Activated naive CD4-positive, alpha-beta T cell treated with anti-CD3 and anti-CD28 coated beads, Interleukin-2, amount 50 U/mL, for 16 hours (primary cell): ENCODE data around the gene FAM168A.
"Not testable (repeated sequence)": the region's sequence is repeated elsewhere in the genome, so short reads cannot be mapped to it uniquely, and the experiment has no call there.

Experiments
- DNase-seq: peaks from one replicate; pipeline ENCODE4 v3.0.0-alpha.2; 2020

Gene FAM168A

DNA sequence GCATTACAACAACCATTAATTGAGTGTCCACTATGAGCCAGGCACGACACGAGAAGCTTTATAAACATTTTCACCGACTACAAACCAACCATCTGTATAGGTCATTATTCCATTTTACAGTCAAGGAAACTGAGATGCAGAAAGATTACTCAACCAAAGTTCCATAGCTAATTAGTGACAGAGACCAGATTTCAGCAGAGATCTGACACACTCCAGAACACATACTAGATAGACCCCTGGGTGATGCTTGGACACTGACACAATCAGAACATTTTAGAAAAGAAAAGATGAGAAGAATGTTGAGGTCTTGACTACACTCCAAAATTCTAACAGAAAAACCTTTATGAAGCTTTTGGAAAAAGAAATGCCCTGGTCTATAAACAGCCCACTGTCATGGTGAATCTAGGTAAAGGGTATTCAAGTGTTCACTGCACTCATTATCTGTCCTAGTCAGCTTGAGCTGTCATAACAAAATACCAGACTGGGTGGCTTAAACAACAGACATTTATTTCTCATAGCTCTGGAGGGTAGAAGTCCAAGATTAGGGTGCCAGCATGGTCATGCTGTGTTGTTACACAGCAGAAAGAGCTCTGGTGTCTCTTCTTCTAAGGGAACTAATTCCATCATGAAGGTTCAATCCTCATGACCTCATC is 132.8 kb downstream of the FAM168A start:
- no peak for DNase-seq

DNA sequence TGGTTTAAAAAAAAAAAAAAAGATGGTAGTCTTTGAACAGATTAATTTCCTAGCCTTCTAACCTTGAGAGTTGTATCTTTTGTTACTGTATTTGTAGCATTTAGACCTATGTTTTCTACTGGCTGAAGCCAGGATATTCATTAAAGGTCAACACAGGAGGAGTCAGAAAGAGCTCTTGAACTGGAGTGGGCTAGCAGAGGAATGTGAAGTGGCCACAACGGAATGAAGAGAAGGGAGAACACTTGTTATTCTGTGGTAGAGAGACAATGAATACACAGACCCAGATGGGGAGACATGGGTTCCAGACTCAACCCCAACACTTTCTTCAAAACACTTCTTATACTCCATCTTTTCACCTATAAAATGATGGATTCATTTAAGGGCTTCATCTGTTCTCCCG is 133.6 kb downstream of the FAM168A start:
- DNase-seq: no peak

DNA sequence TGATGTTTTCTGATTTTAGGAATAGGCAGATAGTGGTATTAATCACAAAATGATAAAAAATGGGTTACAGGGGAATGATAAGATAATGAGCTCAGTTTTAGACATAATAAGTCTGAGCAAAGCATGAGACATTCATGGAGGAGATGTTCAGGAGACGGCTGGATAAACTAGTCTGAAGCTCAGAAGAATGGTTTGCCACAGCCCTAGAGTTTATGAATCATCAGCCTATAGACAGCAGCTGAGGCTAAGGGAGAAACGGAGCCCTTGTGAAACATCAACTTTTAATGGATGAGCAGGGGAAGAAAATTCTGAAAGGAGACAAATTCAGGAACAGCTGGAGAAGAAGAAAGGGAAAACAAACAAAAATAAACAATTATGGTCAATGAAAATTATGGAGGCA is 134.6 kb downstream of the FAM168A start:
- DNase-seq: no peak

GRCh38 chr11:73461964-73462363 is 135.9 kb downstream of the FAM168A start:
- no peak for DNase-seq

DNA sequence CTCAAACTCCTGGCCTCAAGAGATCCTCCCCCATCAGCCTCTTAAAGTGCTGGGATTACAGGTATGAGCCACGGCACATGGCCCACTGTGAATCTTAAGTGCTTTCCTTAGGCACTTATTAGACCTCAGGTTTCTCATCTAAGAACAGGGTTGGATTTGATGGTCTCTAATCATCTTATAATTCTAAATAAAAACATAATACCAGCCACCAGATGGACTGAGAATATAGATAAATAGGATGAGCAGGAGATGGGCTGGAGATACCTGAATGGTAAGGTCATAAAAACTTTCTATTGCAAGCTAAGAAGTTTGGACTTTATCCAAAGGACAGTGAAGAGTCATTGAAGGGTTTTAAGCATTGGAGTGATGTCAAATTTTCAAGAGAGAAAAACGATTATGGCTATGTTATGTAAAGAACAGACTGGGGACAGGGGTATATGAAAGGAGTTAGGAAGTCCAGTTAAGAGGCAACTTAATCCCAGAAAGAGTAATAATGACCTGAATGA is 136.5 kb downstream of the FAM168A start:
- no peak for DNase-seq

- DNase-seq: no peak
Measured at GRCh38 chr11:73458201-73458600, 139.7 kb downstream of the FAM168A start.

- DNase-seq: no peak
Measured at GRCh38 chr11:73454987-73455386, 142.9 kb downstream of the FAM168A start.

DNA sequence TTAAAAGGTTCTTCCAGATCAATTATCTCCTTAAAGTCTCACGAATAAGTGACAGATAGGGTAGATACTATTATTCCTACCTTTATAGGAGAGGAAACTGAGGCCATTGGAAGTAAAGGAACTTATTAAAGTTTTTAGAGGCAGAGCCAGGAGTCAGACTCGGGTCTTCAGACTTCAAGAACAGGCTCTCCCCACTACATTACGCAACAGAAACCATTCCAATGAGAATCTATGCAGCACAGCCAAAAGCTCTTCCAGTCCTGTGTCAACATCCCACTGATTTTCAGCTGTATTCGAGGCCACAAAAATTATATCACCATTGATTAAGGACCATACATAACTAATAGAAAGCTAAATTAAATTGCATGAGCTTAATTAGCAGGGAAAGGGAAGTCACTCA is 144.3 kb downstream of the FAM168A start:
- DNase-seq: no peak

- no peak for DNase-seq
Measured at GRCh38 chr11:73452726-73453125, 145.2 kb downstream of the FAM168A start.

DNA sequence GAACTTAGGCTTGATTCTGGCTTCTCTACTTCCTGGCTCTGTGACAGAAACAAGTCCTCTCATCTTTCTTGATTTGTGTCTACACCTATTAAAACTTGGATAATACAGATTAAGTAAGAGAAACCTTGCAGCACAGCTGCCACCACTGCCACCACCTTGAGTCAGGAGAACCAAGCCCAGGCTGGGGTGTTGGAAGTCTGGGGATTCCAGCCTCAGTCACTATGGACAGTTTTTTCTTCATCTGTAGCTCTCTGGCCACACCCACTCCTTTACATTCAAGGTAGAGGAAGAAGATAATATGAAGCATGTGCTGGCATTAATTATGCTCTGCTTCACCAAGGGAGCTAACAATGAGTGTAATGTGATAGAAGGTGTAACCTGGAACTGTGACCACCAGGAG is 146.0 kb downstream of the FAM168A start:
- DNase-seq: no peak

- DNase-seq: no peak
Measured at GRCh38 chr11:73446766-73447165, 151.1 kb downstream of the FAM168A start.

DNA sequence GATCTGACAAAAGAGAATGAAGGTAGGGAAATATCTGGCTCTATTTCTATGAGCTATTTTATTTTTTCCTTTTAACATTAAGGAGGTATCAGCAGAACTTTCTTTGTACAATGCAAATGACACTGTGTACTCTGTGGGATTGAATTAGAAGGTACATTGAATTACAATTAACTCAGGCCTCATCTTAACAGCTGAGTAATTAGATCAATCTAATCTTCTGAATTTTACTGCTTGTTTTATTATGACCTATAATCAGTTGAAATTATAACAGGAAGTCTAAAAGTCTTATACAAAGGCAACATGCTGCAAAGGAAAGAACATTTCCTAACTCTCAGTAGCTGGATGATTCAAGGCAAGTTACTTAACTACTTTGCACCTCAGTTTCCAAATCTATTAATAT is 151.9 kb downstream of the FAM168A start:
- no peak for DNase-seq

- no peak for DNase-seq
Measured at GRCh38 chr11:73439002-73439843, 158.7 kb downstream of the FAM168A start.

DNA sequence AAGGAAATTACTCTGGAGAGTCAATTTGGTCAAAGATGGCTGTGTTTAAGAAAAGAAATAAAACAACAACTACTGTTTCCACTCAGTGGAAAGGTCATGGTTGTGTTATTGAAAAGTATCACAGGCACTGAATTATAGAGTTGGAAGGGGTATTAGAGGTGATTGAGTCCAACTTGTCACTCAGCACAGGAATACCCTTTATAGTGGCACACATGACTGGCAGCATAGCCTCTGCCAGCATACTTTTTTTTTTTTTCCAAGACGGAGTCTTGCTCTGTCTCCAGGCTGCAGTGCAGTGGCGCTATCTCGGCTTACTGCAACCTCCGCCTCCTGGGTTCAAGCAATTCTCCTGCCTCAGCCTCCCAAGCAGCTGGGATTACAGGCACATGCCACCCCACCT is 161.1 kb downstream of the FAM168A start:
- not testable (repeated sequence) for DNase-seq

DNA sequence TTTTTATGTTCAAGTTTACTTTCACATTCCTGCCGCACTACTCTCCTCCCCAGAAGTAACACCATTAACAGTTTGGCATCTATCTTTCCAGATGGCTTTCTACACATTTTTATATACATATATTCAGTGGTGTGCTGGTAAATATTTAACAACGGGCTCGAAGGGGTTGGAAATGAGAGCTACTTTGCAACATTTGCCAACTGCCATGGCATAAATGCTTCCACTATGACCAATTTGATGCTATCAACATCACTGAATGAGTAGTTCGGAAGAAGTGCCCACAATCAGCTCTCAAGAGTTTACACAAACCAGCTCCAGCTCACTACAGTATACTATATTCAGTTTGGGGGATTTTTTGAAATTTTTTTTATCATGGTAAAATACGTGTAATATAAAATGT is 166.5 kb downstream of the FAM168A start:
- DNase-seq: no peak

- DNase-seq: no peak
Measured at GRCh38 chr11:73430326-73430725, 167.6 kb downstream of the FAM168A start.

DNA sequence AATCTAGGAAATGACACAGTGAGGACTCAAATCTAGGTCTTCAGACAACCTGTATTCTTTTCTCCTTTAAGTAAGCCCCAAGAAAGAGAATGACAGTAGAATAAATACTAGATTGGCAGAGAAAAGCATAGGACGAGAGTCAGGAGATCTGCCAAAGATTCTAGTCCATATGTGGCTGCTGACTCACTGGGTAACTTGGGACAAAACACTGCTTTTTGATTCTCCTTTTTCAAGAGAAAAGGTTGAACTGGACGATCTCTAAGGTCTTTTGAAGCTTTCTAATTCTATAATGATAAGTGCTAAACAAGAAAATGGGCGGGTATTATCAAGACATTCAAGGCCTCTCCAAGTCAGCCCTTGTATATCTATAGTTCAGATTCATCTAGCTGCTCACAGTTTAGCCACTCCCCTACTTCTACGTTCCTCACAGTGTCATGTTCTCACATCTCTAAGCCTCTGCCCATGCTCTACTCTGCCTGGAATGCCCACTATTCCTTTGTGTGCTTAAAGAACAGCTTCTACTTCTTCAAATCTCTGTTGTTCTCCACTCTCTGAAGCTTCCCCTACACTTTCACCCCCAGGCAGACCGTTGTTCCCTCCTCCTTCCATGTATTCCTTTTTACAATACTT is 168.7 kb downstream of the FAM168A start:
- no peak for DNase-seq

GRCh38 chr11:73428699-73429098 is 169.2 kb downstream of the FAM168A start:
- DNase-seq: no peak

DNA sequence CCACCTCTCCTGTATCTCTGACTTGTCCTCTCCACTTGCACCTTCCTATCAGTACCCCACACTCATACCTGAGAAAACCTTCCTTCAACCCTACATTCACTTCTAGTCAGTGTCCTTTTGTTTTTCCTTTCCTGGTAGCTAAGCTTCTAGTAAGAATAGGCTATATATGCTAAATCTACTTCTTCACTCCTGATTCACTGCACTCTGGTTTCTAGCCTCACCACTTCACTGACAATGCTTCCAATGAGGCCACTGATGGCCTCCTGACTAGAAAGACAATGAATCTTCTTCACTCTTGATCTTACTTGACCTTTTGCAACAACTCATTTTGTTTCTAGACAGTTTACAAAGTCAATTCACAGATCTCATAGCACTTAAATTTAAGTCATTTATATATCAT is 169.7 kb downstream of the FAM168A start:
- DNase-seq: no peak

GRCh38 chr11:73426219-73426850 is 171.6 kb downstream of the FAM168A start:
- DNase-seq: no peak

DNA sequence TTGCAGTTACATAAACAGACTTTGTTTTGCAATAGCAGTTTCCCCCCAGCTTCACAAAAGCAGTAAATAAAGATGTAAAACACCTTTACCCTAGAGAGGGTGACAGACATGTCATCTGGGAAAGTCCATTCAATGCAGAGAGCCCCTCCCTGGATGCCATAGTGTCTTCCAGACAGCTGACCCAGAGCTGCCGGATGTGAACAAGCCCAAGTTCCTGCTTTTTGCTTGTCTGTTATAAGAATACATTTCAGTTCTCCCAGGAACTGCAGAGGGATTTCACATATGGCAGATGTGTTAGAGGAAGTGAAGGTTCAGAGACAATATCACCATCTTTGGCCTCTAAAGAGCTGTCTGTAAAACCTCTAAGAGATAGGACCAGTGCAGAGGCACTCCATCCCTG is 172.8 kb downstream of the FAM168A start:
- DNase-seq: no peak

DNA sequence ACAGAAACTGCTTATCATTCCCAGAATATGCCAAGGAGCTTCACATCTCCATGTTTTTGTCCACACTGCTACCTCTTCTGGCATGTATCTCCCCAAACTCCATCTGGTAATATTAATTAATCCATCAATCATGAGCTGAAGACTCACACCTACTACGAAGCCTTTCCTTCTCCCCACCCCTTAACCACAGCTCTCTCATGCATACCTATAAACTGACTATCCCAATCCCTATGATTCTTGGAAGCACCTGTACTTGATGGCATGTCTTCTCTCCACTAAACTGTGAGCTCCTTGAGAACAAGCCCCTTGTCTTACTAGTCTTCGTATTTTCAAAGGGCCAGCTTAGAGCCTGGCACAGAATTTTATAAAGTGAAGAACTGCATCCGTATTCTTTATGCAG is 174.4 kb downstream of the FAM168A start:
- DNase-seq: no peak

DNA sequence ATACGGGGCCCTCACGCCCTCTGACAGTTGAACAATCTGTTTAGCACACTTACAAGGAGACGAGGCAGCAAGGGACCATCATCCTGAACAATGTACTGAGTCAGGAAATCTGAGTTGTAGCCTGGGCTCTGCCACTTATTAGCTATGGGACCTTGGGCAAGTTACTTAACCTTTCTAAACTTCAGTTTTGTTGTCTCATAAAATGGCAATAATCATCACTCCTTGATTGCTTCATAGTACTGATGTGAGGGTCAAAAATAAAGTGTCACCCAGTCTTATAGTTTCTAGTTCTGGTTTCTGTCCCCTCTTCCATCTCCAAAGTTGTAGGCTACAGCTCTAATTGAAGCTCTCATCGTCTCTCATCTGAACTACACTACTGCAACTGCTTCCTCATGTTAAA is 175.0 kb downstream of the FAM168A start:
- no peak for DNase-seq
